ENCODE measurements around the gene CASK. TPM values are rescaled to one million over a fixed set of nuclear protein-coding genes. Genes with fewer than 3 reads are reported as not detected.

Gene CASK
- total RNA-seq, 4 donors from 2014 or later: 33.1 to 41.6 (median 36.4) TPM

- no peak overlapping the region for H3K27ac ChIP-seq
- 65 to 82% methylated on average over 2 of the region's 2 CpGs for WGBS, 2 donors
- DNase-seq: no peak
- TF ChIP-seq POLR2A (IDR thresholded peaks at IDR 0.05): no peak
- H3K9me3 ChIP-seq: no peaks in the 10 kb centered on the region
- H3K36me3 ChIP-seq: no peaks in the 10 kb centered on the region
- no peak overlapping the region for H3K4me3 ChIP-seq (replicated peaks in 1 of 3)
- intact Hi-C loops (cut with DNase I): no loop called here
- H3K27me3 ChIP-seq: no peaks in the 10 kb centered on the region
- H3K4me1 ChIP-seq: no peaks in the 10 kb centered on the region
Observed at GRCh38 chrX:41789374-41789773, 134.0 kb downstream of the CASK start.

DNA sequence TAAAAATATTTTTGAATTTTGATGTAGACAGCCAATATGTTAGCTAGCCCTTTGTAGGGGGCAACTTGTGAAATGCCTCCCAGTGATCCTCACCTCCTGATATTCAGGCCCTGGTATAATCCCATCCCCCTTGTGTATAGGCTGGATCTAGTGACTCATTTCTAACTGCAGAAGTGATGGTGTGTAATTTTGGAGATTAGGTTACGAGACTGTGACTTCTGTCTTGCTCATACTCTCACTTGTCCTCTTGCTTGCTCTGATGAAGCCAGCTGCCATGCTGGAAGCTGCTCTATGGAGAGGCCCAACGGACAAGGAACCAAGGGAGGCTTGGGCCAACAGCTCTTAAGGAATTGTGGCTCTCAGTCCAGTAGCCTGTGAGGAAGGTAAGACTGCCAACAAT, 137.7 kb downstream of the CASK start:
- TF ChIP-seq CTCF (IDR thresholded peaks at IDR 0.05) (no peak), POLR2A (IDR thresholded peaks at IDR 0.05) (no peak)
- Histone ChIP-seq H3K27me3 (peaks cover 4% of the 10 kb centered on the region), H3K27ac (no peak overlapping the region), H3K4me3 (replicated peaks in 1 of 3) (no peak overlapping the region), H3K36me3 (no peaks in the 10 kb centered on the region), H3K4me1 (peaks cover 0 to 3% of the 10 kb centered on the region in 2 donors), H3K9me3 (no peaks in the 10 kb centered on the region)
- intact Hi-C loops (cut with DNase I): no loop called here
- no peak for DNase-seq
- 94 to 100% methylated on average over 1 to 2 of the region's 2 CpGs for WGBS, 2 donors

DNA sequence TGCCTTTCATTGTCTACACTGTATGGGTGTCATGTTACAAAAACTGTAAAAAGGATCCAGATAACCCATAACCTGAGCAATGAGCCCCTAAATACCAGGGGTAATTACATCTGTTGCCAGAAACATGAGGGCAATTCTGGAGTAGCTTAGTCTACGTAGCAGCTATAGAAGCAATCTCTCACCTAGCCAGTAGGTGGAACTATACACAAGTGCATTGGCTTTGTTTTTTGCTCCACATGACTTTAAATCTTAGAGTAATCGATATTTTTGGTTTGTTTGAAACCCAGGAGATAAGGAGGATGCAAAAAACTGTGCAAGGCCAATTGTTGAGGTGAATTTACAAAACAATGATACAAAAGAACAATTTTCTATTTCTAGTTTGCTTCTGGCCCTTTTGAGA, 141.9 kb downstream of the CASK start:
- TF ChIP-seq CTCF (IDR thresholded peaks at IDR 0.05) (peak in 4 of 6 experiments; percentile 44 to 62 (median 54)), POLR2A (IDR thresholded peaks at IDR 0.05) (no peak)
- no peaks in the 10 kb centered on the region for H3K9me3 ChIP-seq
- WGBS, 2 donors: 4 to 22% methylated on average over 2 of the region's 2 CpGs
- no peak overlapping the region for H3K27ac ChIP-seq
- no peak overlapping the region for H3K4me3 ChIP-seq (replicated peaks in 1 of 3)
- H3K27me3 ChIP-seq: peaks cover 4% of the 10 kb centered on the region
- DNase-seq: no peak
- H3K4me1 ChIP-seq: peaks cover 3 to 5% of the 10 kb centered on the region in 2 donors
- intact Hi-C loops (cut with DNase I): no loop called here
- H3K36me3 ChIP-seq: no peaks in the 10 kb centered on the region

DNA sequence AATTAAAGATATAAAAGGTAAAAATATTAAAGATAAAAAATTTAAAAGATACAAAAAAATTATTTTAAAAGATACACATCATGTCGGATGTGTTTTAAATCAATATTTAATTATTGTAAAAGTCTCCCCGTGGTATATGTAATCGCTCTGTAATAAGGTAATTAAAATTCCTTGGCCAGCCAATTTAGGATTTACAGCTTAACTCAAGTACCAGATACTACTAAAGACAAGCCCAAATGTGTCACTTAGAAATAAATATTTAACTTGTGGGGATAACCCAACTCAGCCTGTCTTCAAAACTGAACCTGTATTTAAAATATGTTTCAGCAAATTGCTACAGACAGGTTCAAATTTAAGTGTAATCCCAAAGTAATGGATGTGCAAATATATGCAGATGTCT, 143.4 kb downstream of the CASK start:
- Histone ChIP-seq H3K27me3 (peaks cover 4% of the 10 kb centered on the region), H3K36me3 (no peaks in the 10 kb centered on the region), H3K9me3 (no peaks in the 10 kb centered on the region), H3K4me1 (peaks cover 3 to 5% of the 10 kb centered on the region in 2 donors), H3K27ac (no peak overlapping the region), H3K4me3 (replicated peaks in 1 of 3) (no peak overlapping the region)
- WGBS, 2 donors: 82 to 86% methylated on average over 3 of the region's 3 CpGs
- TF ChIP-seq CTCF (IDR thresholded peaks at IDR 0.05) (no peak), POLR2A (IDR thresholded peaks at IDR 0.05) (no peak)
- intact Hi-C loops (cut with DNase I): no loop called here
- no peak for DNase-seq

DNA sequence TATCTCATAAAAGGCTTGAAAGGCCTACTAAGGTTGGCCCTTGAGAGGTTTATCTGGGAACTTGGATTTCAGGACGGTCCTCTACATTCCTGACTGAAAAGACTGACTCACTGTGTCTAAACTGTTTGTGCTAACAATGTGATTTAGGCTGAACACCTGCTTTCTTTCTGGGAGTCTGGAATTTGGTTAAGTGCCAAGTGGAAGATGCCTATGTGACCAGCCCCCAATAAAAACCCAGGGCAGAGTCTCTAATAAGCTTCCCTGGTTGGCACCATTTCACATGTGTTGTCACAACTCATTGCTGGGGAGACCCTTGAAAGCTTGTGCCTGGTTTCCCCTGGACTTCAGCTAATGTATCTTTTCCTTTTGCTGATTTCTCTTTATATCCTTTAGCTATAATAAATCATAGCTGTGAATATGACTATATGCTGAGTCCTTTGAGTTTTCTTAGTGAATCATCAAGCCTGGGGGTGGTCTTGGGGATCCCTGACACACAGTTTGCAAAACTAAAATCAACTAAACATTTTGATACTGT, 144.3 kb downstream of the CASK start:
- WGBS, 2 donors: 22 to 33% methylated on average over 1 of the region's 1 CpG
- Histone ChIP-seq H3K36me3 (no peaks in the 10 kb centered on the region), H3K27me3 (peaks cover 2% of the 10 kb centered on the region), H3K4me3 (replicated peaks in 1 of 3) (no peak overlapping the region), H3K9me3 (no peaks in the 10 kb centered on the region), H3K4me1 (peaks cover 3 to 5% of the 10 kb centered on the region in 2 donors), H3K27ac (no peak overlapping the region)
- DNase-seq: peak in 1 of 2 donors; percentile 11
- intact Hi-C loops (cut with DNase I): no loop called here
- TF ChIP-seq CTCF (IDR thresholded peaks at IDR 0.05) (no peak), POLR2A (IDR thresholded peaks at IDR 0.05) (no peak)

GRCh38 chrX:41761702-41762101, 161.7 kb downstream of the CASK start:
- no peak for DNase-seq
- no peaks in the 10 kb centered on the region for H3K4me1 ChIP-seq
- no peaks in the 10 kb centered on the region for H3K9me3 ChIP-seq
- no peak for TF ChIP-seq CTCF (IDR thresholded peaks at IDR 0.05)
- no peak for TF ChIP-seq POLR2A (IDR thresholded peaks at IDR 0.05)
- no peak overlapping the region for H3K27ac ChIP-seq
- intact Hi-C loops (cut with DNase I): no loop called here
- H3K36me3 ChIP-seq: no peaks in the 10 kb centered on the region
- H3K27me3 ChIP-seq: no peaks in the 10 kb centered on the region
- no peak overlapping the region for H3K4me3 ChIP-seq (replicated peaks in 1 of 3)

Measured in thyroid gland (tissue), 4 donors.